IMR-90 (cell line): ENCODE data around the gene TMEM213. TPM values are rescaled to one million over a fixed set of nuclear protein-coding genes. Genes with fewer than 3 reads are reported as not detected.

Experiments used
- ATAC-seq: fragments of 200-7000 bp; cut with Tn5 transposase; 2 replicates; pipeline ENCODE4 v1.9.1; 2020; ENCODE audit warnings: low read depth, mild to moderate bottlenecking, moderate library complexity
- BruUV-seq: library from RNA; stranded (reverse); fragments of 400-500 nt; replicated peaks from 2 replicates; lab custom pipeline; 2021; lab: Mats Ljungman, UMichigan
- CTCF ChIA-PET: fragments of 300-600 bp; formaldehyde crosslinking; extraction: SDS; loops from one replicate; lab custom pipeline; 2021; ENCODE audit warnings: antibody characterized with exemption; lab: Yijun Ruan, JAX
- POLR2A ChIA-PET: fragments of 300-600 bp; sonication (Branson Sonifier 250); formaldehyde crosslinking; loops from one replicate; lab custom pipeline; 2022; ENCODE audit warnings: antibody characterized with exemption; ENCODE audit not compliant: unreplicated experiment; lab: Charles Lee
- DNase-seq: peaks from one replicate; pipeline ENCODE4 v3.0.0; 2013
- H2AFZ ChIP-seq: replicated peaks from 2 replicates; pipeline ENCODE3; 2013; ENCODE audit warnings: low read length, mild to moderate bottlenecking; ENCODE audit not compliant: poor library complexity
- H2AK5ac ChIP-seq: 2 replicates; pipeline ENCODE4 v1.6.1; 2013; ENCODE audit warnings: low read depth, low read length, inconsistent platforms
- H2AK9ac ChIP-seq: replicated peaks from 2 replicates; pipeline ENCODE3; 2013; ENCODE audit warnings: mild to moderate bottlenecking, low read depth, low read length, moderate library complexity; ENCODE audit not compliant: poor library complexity
- H2BK120ac ChIP-seq: 2 replicates; pipeline ENCODE4 v1.6.1; 2013; ENCODE audit warnings: low read depth, low read length, inconsistent platforms
- H2BK15ac ChIP-seq: 3 replicates; pipeline ENCODE4 v1.6.1; 2013; ENCODE audit warnings: low read depth, low read length, inconsistent platforms
- H2BK20ac ChIP-seq: 2 replicates; pipeline ENCODE4 v1.6.1; 2013; ENCODE audit warnings: low read depth, mild to moderate bottlenecking, inconsistent platforms, low read length, moderate library complexity
- H2BK5ac ChIP-seq: 2 replicates; pipeline ENCODE4 v1.6.1; 2013; ENCODE audit warnings: mild to moderate bottlenecking, low read depth, low read length, inconsistent platforms; ENCODE audit not compliant: poor library complexity, severe bottlenecking
- H3K14ac ChIP-seq: replicated peaks from 2 replicates; pipeline ENCODE4 v1.6.1; 2013; ENCODE audit warnings: low read depth, low read length, inconsistent platforms
- H3K18ac ChIP-seq: 2 replicates; pipeline ENCODE4 v1.6.1; 2013; ENCODE audit warnings: low read depth, low read length, control low read depth
- H3K23ac ChIP-seq: 2 replicates; pipeline ENCODE4 v1.6.1; 2013; ENCODE audit warnings: low read depth, low read length, inconsistent platforms
- H3K27ac ChIP-seq: 2 replicates; pipeline ENCODE4 v1.5.1; 2013; ENCODE audit warnings: mild to moderate bottlenecking, control low read depth, low read length; ENCODE audit not compliant: insufficient read depth
- H3K27me3 ChIP-seq: 2 replicates; pipeline ENCODE4 v1.6.1; 2013; ENCODE audit warnings: low read length; ENCODE audit not compliant: control insufficient read depth, insufficient read depth
- H3K36me3 ChIP-seq: 2 replicates; pipeline ENCODE4 v1.6.1; 2013; ENCODE audit warnings: low read length, mixed read lengths; ENCODE audit not compliant: control insufficient read depth, insufficient read depth
- H3K4ac ChIP-seq: 2 replicates; pipeline ENCODE4 v1.6.1; 2013; ENCODE audit warnings: low read depth, low read length, inconsistent platforms
- H3K4me1 ChIP-seq: 2 replicates; pipeline ENCODE4 v1.6.1; 2013; ENCODE audit warnings: low read length, mixed read lengths; ENCODE audit not compliant: control insufficient read depth, insufficient read depth
- H3K4me2 ChIP-seq: 2 replicates; pipeline ENCODE4 v1.6.1; 2013; ENCODE audit warnings: low read depth, mild to moderate bottlenecking, control low read depth, low read length, moderate library complexity
- H3K4me3 ChIP-seq: 2 replicates; pipeline ENCODE4 v1.5.1; 2013; ENCODE audit warnings: low read depth, mild to moderate bottlenecking, control low read depth, low read length, moderate library complexity; ENCODE audit not compliant: insufficient read depth
- H3K56ac ChIP-seq: 2 replicates; pipeline ENCODE4 v1.6.1; 2013; ENCODE audit warnings: low read length, inconsistent platforms; ENCODE audit not compliant: insufficient read depth; ENCODE audit errors: extremely low read depth
- H3K79me1 ChIP-seq, 2 experiments: 2 replicates each; pipeline ENCODE4 v1.6.1; 2013; ENCODE audit warnings: low read length in 2 of 2, inconsistent platforms in 1 of 2, low read depth in 1 of 2
- H3K9ac ChIP-seq: 2 replicates; pipeline ENCODE4 v1.6.1; 2013; ENCODE audit warnings: low read depth, low read length, control low read depth
- H3K9me1 ChIP-seq: 2 replicates; pipeline ENCODE4 v1.6.1; 2013; ENCODE audit warnings: low read length, inconsistent platforms; ENCODE audit not compliant: insufficient read depth
- H3K9me3 ChIP-seq: 2 replicates; pipeline ENCODE4 v1.6.1; 2013; ENCODE audit warnings: low read length; ENCODE audit not compliant: control insufficient read depth, insufficient read depth
- H4K20me1 ChIP-seq: 2 replicates; pipeline ENCODE4 v1.6.1; 2013; ENCODE audit warnings: low read length, inconsistent platforms; ENCODE audit not compliant: insufficient read depth
- H4K5ac ChIP-seq: 2 replicates; pipeline ENCODE4 v1.6.1; 2013; ENCODE audit warnings: mild to moderate bottlenecking, low read depth, low read length, control low read depth
- H4K8ac ChIP-seq, 2 experiments: 2 replicates each; pipeline ENCODE4 v1.6.1; 2013; ENCODE audit warnings: low read depth in 2 of 2, low read length in 2 of 2, control low read depth in 1 of 2, inconsistent platforms in 1 of 2
- H4K91ac ChIP-seq: 2 replicates; pipeline ENCODE4 v1.6.1; 2013; ENCODE audit warnings: low read depth, low read length, inconsistent platforms; ENCODE audit not compliant: insufficient read depth
- BHLHE40 ChIP-seq: fragments of 150-350 bp; IDR thresholded peaks from 2 replicates; pipeline ENCODE4 v1.6.1; 2016; ENCODE audit warnings: mild to moderate bottlenecking, low read depth, low read length
- CEBPB ChIP-seq: IDR thresholded peaks from 2 replicates; pipeline ENCODE4 v1.6.1; 2012; ENCODE audit warnings: low read depth, low read length, improper control_type of control experiment
- CHD1 ChIP-seq: IDR thresholded peaks from 2 replicates; pipeline ENCODE4 v1.6.1; 2012; ENCODE audit warnings: low read depth, low read length, improper control_type of control experiment
- CTCF ChIP-seq: conservative IDR thresholded peaks from 2 replicates; pipeline ENCODE4 v1.5.1; 2012; ENCODE audit warnings: mild to moderate bottlenecking, low read depth, low read length, improper control_type of control experiment
- ELK1 ChIP-seq: fragments of 150-350 bp; IDR thresholded peaks from 2 replicates; pipeline ENCODE4 v1.6.1; 2016; ENCODE audit warnings: low read depth, mild to moderate bottlenecking, low read length, moderate library complexity, borderline replicate concordance
- MAFK ChIP-seq: IDR thresholded peaks from 2 replicates; pipeline ENCODE4 v1.6.1; 2012; ENCODE audit warnings: low read depth, low read length, improper control_type of control experiment
- MXI1 ChIP-seq: IDR thresholded peaks from 2 replicates; pipeline ENCODE4 v1.6.1; 2012; ENCODE audit warnings: low read depth, mild to moderate bottlenecking, low read length, moderate library complexity, borderline replicate concordance
- NFE2L2 ChIP-seq: fragments of 150-350 bp; IDR thresholded peaks from 2 replicates; pipeline ENCODE4 v1.6.1; 2016; ENCODE audit warnings: low read depth, mild to moderate bottlenecking, low read length
- POLR2A ChIP-seq: IDR thresholded peaks from 2 replicates; pipeline ENCODE4 v1.6.1; 2012; ENCODE audit warnings: mild to moderate bottlenecking, low read depth, low read length
- RAD21 ChIP-seq: IDR thresholded peaks from 2 replicates; pipeline ENCODE4 v1.6.1; 2012; ENCODE audit warnings: low read length, improper control_type of control experiment
- RFX5 ChIP-seq: IDR thresholded peaks from 2 replicates; pipeline ENCODE4 v1.8.0; 2012; ENCODE audit warnings: low read depth, mild to moderate bottlenecking, low read length, moderate library complexity
- SMC3 ChIP-seq: fragments of 150-350 bp; IDR thresholded peaks from 2 replicates; pipeline ENCODE4 v1.6.1; 2016; ENCODE audit warnings: low read depth, mild to moderate bottlenecking, antibody characterized with exemption, low read length, moderate library complexity
- WGBS, 2 experiments: methylation state at CpG; one replicate each; pipeline versions ENCODE4 v1.1.5 to v1.1.7; 2013; ENCODE audit warnings: missing lambda C conversion rate in 2 of 2; ENCODE audit not compliant: insufficient read length in 1 of 2; ENCODE audit errors: extremely low coverage in 2 of 2; 5-methylcytosine and 5-hydroxymethylcytosine counted together
- dilution Hi-C: fragments of 300-500 bp; cut with HindIII; formaldehyde crosslinking; loops from one replicate; pipeline ENCODE4 v1.14.3; 2018; ENCODE audit warnings: low sequenced_read_pairs; ENCODE audit not compliant: unreplicated experiment
- in situ Hi-C: fragments of 300-500 bp; cut with MboI; formaldehyde crosslinking; loops from 3 replicates; pipeline ENCODE4 v1.14.3; 2019; ENCODE audit warnings: low sequenced_read_pairs, inconsistent platforms, mixed read lengths
- intact Hi-C: fragments of 100-400 bp; cut with micrococcal nuclease; formaldehyde crosslinking; loops from 2 replicates; pipeline ENCODE4 v1.10.0; 2022
- polyA plus RNA-seq, 3 experiments: library from polyadenylated mRNA; depleted of rRNA; stranded (reverse); fragments of >200 nt; gene quantifications; 2 replicates each; pipeline ENCODE4 v1.2.3, GENCODE V29; 2012; ENCODE audit warnings: low replicate concordance in 1 of 3
- total RNA-seq: library from RNA; depleted of rRNA; stranded (reverse); fragments of >200 nt; gene quantifications from 2 replicates; pipeline ENCODE4 v1.2.3, GENCODE V29; 2012
- TF ChIP-seq, protein P1 (sequence below): fragments of 150-350 bp; IDR thresholded peaks from 2 replicates; pipeline ENCODE4 v1.6.1; 2017; ENCODE audit warnings: mild to moderate bottlenecking, antibody characterized with exemption, low read length, low read depth

Gene TMEM213
- total and polyA plus RNA-seq, 2 of the 4 experiments (the other 2 are of a cell fraction) = not detected

DNA sequence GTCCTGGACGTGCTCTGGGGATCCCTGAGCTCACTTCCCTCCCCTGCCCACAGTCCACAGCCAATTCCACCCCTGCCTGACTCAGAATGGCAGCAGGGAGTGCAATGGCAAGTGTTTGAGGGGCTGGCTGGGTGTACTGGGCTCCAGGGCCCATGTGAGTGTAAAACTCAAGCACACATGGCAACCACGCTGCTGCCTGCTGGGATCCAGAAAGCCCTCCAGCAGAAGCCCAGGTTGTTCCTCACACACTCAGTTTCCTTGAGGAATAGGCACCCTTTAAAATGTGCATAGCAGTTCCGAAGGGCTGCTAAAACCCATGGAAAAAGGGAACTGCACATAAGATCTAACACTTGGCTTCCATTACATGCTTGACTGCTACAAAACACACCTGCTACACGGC is 11.6 kb downstream of the TMEM213 start:
- H3K4me3 ChIP-seq = no peak overlapping the region
- CTCF ChIA-PET = no interaction called here
- POLR2A ChIA-PET = no interaction called here

More for the DNA sequence above, 11.6 kb downstream of the TMEM213 start:
- H3K9me1 ChIP-seq = no peaks in the 10 kb centered on the region
- H3K4ac ChIP-seq = no peak overlapping the region
- no peaks in the 10 kb centered on the region for H3K9me3 ChIP-seq
- ATAC-seq (no peak), DNase-seq (no peak)
- intact Hi-C loops = no loop called here
- no peak overlapping the region for H3K23ac ChIP-seq
- no peak overlapping the region for H2BK5ac ChIP-seq
- H2BK15ac ChIP-seq = no peak overlapping the region
- WGBS, 2 experiments = 60% methylated on average over 1 of the region's 4 CpGs; no CpG with 5 or more reads in 1 of the 2 experiments
- no peak overlapping the region for H2BK120ac ChIP-seq
- H3K14ac ChIP-seq = no peak overlapping the region
- no peaks in the 10 kb centered on the region for H3K79me1 ChIP-seq
- H2AK9ac ChIP-seq = no peak overlapping the region
- no peak overlapping the region for H4K5ac ChIP-seq
- H3K27me3 ChIP-seq = no peaks in the 10 kb centered on the region; the same call in 1 of the 2 replicates
- H4K8ac ChIP-seq = no peak overlapping the region
- dilution Hi-C loops = no loop called here
- no peak overlapping the region for H2AFZ ChIP-seq
- no peaks in the 10 kb centered on the region for H4K20me1 ChIP-seq
- no peaks in the 10 kb centered on the region for H3K4me1 ChIP-seq
- H3K9ac ChIP-seq = no peak overlapping the region
- H3K4me2 ChIP-seq = no peak overlapping the region
- no peak overlapping the region for H3K27ac ChIP-seq
- no peak overlapping the region for H2AK5ac ChIP-seq
- no TSS peak for BruUV-seq
- H3K56ac ChIP-seq = no peak overlapping the region
- in situ Hi-C loops = no loop called here
- no peak overlapping the region for H2BK20ac ChIP-seq
- TF ChIP-seq CEBPB (no peak), MAFK (no peak), CTCF (no peak), POLR2A (no peak), RFX5 (no peak), SMC3 (no peak), BHLHE40 (no peak), MXI1 (no peak), RAD21 (no peak), CHD1 (no peak), NFE2L2 (no peak), ELK1 (no peak)
- TF ChIP-seq, protein P1, sequence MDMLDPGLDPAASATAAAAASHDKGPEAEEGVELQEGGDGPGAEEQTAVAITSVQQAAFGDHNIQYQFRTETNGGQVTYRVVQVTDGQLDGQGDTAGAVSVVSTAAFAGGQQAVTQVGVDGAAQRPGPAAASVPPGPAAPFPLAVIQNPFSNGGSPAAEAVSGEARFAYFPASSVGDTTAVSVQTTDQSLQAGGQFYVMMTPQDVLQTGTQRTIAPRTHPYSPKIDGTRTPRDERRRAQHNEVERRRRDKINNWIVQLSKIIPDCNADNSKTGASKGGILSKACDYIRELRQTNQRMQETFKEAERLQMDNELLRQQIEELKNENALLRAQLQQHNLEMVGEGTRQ = no peak
- H4K91ac ChIP-seq = no peak overlapping the region
- no peaks in the 10 kb centered on the region for H3K36me3 ChIP-seq
- no peak overlapping the region for H3K18ac ChIP-seq
